Measurements from ENCODE around the gene ELMOD2. TPM values are rescaled to one million over a fixed set of nuclear protein-coding genes. Genes with fewer than 3 reads are reported as not detected.

The ELMOD2 gene
- total and polyA plus RNA-seq, 2 donors (not counting 1 experiment from before 2014, with no cell fraction given) = 20.4 to 25.1 TPM

DNA sequence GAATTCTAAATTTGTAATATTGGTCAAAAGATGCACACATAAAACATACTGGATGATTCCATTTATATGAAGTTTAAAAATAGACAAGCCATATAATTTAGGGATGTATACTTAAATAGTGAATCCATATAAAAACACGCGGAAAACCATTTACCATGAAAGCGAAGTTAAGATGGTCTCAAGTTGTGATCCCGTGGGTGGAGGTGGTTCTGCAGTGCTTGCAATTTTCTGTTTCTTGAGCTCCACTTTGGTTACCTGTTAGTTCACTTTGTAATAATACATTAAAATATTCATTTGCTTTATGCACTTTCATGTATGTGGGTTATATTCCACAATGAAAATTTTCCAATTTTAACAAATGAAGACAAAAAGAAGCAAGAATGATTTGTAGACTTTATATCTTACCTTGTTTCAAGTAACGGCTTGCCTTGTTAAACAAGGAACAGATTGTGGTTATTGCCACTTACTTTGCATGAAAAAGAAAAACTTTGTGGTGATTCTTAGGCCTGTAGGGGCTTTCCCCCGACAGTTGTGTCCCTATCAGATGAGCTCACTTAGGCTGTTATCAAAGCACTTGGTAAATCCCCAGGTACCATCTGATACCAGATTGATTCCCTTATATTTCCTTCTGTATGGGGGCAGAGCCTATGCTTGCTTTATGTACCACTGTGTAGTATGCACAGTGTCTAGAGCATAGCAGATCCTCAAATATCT lies 32.6 kb downstream of the ELMOD2 start:
- Histone ChIP-seq H3K27ac (ENCODE audit: insufficient read depth, low read length) (no peak overlapping the region), H3K4me3 (replicated peaks in 1 of 4; ENCODE audit: control extremely low read depth in 1 of 4, insufficient read depth in 1 of 4, low read depth in 3 of 4, low read length in 4 of 4) (no peak overlapping the region), H3K9ac (ENCODE audit: insufficient read depth, low read length) (no peak overlapping the region), H2AFZ (ENCODE audit: low read length) (no peak overlapping the region), H3K27me3 (ENCODE audit: control insufficient read depth, insufficient read depth, low read length) (no peaks in the 10 kb centered on the region), H3K4me2 (ENCODE audit: extremely low read depth, insufficient read depth, low read length) (no peak overlapping the region), H3K79me2 (ENCODE audit: control insufficient read depth, insufficient read depth, low read length) (no peaks in the 10 kb centered on the region), H3K9me3 (ENCODE audit: control insufficient read depth, insufficient read depth, low read depth, low read length) (no peaks in the 10 kb centered on the region), H4K20me1 (ENCODE audit: control insufficient read depth, extremely low read depth, insufficient read depth, low read length) (no peaks in the 10 kb centered on the region), H3K36me3 (ENCODE audit: control insufficient read depth, insufficient read depth, low read length) (no peaks in the 10 kb centered on the region), H3K4me1 (ENCODE audit: control insufficient read depth, extremely low read depth, insufficient read depth, low read length) (no peaks in the 10 kb centered on the region)
- no peak for TF ChIP-seq EZH2 (IDR thresholded peaks at IDR 0.05; ENCODE audit: low read length, missing control alignments)
- TF ChIP-seq, protein P1, sequence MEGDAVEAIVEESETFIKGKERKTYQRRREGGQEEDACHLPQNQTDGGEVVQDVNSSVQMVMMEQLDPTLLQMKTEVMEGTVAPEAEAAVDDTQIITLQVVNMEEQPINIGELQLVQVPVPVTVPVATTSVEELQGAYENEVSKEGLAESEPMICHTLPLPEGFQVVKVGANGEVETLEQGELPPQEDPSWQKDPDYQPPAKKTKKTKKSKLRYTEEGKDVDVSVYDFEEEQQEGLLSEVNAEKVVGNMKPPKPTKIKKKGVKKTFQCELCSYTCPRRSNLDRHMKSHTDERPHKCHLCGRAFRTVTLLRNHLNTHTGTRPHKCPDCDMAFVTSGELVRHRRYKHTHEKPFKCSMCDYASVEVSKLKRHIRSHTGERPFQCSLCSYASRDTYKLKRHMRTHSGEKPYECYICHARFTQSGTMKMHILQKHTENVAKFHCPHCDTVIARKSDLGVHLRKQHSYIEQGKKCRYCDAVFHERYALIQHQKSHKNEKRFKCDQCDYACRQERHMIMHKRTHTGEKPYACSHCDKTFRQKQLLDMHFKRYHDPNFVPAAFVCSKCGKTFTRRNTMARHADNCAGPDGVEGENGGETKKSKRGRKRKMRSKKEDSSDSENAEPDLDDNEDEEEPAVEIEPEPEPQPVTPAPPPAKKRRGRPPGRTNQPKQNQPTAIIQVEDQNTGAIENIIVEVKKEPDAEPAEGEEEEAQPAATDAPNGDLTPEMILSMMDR (conservative IDR thresholded peaks at IDR 0.05 in 1 of 2, IDR thresholded peaks at IDR 0.05 in 1 of 2; ENCODE audit: low read depth in 1 of 2, low read length in 2 of 2) = no peak
- DNase-seq (ENCODE audit: low read depth in 2 of 2) = no peak

- H3K79me2 ChIP-seq (ENCODE audit: control insufficient read depth, insufficient read depth, low read length) = no peaks in the 10 kb centered on the region
- no peaks in the 10 kb centered on the region for H4K20me1 ChIP-seq (ENCODE audit: control insufficient read depth, extremely low read depth, insufficient read depth, low read length)
- TF ChIP-seq, protein P1 (conservative IDR thresholded peaks at IDR 0.05 in 1 of 2, IDR thresholded peaks at IDR 0.05 in 1 of 2; ENCODE audit: low read depth in 1 of 2, low read length in 2 of 2) = no peak
- TF ChIP-seq EZH2 (IDR thresholded peaks at IDR 0.05; ENCODE audit: low read length, missing control alignments) = no peak
- H3K9me3 ChIP-seq (ENCODE audit: control insufficient read depth, insufficient read depth, low read depth, low read length) = no peaks in the 10 kb centered on the region
- H3K27ac ChIP-seq (ENCODE audit: insufficient read depth, low read length) = no peak overlapping the region
- no peak overlapping the region for H3K4me3 ChIP-seq (replicated peaks in 1 of 4; ENCODE audit: control extremely low read depth in 1 of 4, insufficient read depth in 1 of 4, low read depth in 3 of 4, low read length in 4 of 4)
- H3K36me3 ChIP-seq (ENCODE audit: control insufficient read depth, insufficient read depth, low read length) = no peaks in the 10 kb centered on the region
- H3K27me3 ChIP-seq (ENCODE audit: control insufficient read depth, insufficient read depth, low read length) = no peaks in the 10 kb centered on the region
- H3K9ac ChIP-seq (ENCODE audit: insufficient read depth, low read length) = no peak overlapping the region
- H3K4me2 ChIP-seq (ENCODE audit: extremely low read depth, insufficient read depth, low read length) = no peak overlapping the region
- H2AFZ ChIP-seq (ENCODE audit: low read length) = no peak overlapping the region
- DNase-seq (ENCODE audit: low read depth in 2 of 2) = no peak
- no peaks in the 10 kb centered on the region for H3K4me1 ChIP-seq (ENCODE audit: control insufficient read depth, extremely low read depth, insufficient read depth, low read length)
Observed at GRCh38 chr4:140557831-140558435, 34.0 kb downstream of the ELMOD2 start.

DNA sequence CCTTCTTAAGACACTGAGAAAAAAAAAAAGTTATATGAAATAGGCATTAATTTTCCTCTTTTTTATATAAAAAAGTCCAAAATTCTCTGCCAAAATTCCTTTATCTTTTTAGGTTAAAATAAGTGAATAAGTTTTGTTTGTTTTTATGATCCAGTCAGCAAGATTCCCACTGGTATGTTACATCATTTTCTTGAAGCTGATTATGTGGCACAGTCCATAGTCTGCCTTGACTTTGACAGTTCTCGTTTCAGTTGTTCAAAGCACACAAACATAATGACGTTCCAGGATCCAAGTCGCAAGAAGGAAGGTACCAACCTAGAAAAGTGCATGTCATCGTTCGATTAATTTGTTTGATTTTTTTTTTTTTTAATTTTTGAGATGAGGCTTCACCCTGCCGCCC lies 35.7 kb downstream of the ELMOD2 start:
- no peaks in the 10 kb centered on the region for H3K27me3 ChIP-seq (ENCODE audit: control insufficient read depth, insufficient read depth, low read length)
- no peaks in the 10 kb centered on the region for H3K9me3 ChIP-seq (ENCODE audit: control insufficient read depth, insufficient read depth, low read depth, low read length)
- no peak overlapping the region for H2AFZ ChIP-seq (ENCODE audit: low read length)
- DNase-seq (ENCODE audit: low read depth in 2 of 2) = no peak
- no peak for TF ChIP-seq EZH2 (IDR thresholded peaks at IDR 0.05; ENCODE audit: low read length, missing control alignments)
- TF ChIP-seq, protein P1 (conservative IDR thresholded peaks at IDR 0.05 in 1 of 2, IDR thresholded peaks at IDR 0.05 in 1 of 2; ENCODE audit: low read depth in 1 of 2, low read length in 2 of 2) = no peak
- H4K20me1 ChIP-seq (ENCODE audit: control insufficient read depth, extremely low read depth, insufficient read depth, low read length) = no peaks in the 10 kb centered on the region
- H3K4me2 ChIP-seq (ENCODE audit: extremely low read depth, insufficient read depth, low read length) = no peak overlapping the region
- no peak overlapping the region for H3K4me3 ChIP-seq (replicated peaks in 1 of 4; ENCODE audit: control extremely low read depth in 1 of 4, insufficient read depth in 1 of 4, low read depth in 3 of 4, low read length in 4 of 4)
- H3K79me2 ChIP-seq (ENCODE audit: control insufficient read depth, insufficient read depth, low read length) = no peaks in the 10 kb centered on the region
- no peaks in the 10 kb centered on the region for H3K4me1 ChIP-seq (ENCODE audit: control insufficient read depth, extremely low read depth, insufficient read depth, low read length)
- no peaks in the 10 kb centered on the region for H3K36me3 ChIP-seq (ENCODE audit: control insufficient read depth, insufficient read depth, low read length)
- no peak overlapping the region for H3K27ac ChIP-seq (ENCODE audit: insufficient read depth, low read length)
- no peak overlapping the region for H3K9ac ChIP-seq (ENCODE audit: insufficient read depth, low read length)

All from fibroblast of lung (primary cell).